Activated CD8-positive, alpha-beta memory T cell treated with anti-CD3 and anti-CD28 coated beads, Interleukin-2, amount 10 ng/mL, durations not matched to agents 7 days and 5 days (primary cell): ENCODE data around the gene EPS15. TPM values are rescaled to one million over a fixed set of nuclear protein-coding genes. Genes with fewer than 3 reads are reported as not detected.

Experiments
- ATAC-seq: fragments of 150-1000 bp; cut with Tn5 transposase; one replicate; pipeline ENCODE4 v1.10.0; 2021; ENCODE audit warnings: moderate library complexity
- CTCF ChIA-PET: fragments of 350-600 bp; sonication (Branson Sonifier 250); formaldehyde crosslinking; loops from one replicate; lab custom pipeline; 2021; ENCODE audit warnings: antibody characterized with exemption; lab: Charles Lee
- DNase-seq: peaks from one replicate; pipeline ENCODE4 v3.0.0-alpha.2; 2020
- H3K27ac Mint-ChIP-seq: one replicate; pipeline ENCODE4 v1.8.0; 2021; ENCODE audit warnings: mild to moderate bottlenecking, mixed read lengths
- H3K27me3 Mint-ChIP-seq: one replicate; pipeline ENCODE4 v1.8.0; 2021; ENCODE audit warnings: mixed read lengths
- H3K36me3 Mint-ChIP-seq: one replicate; pipeline ENCODE4 v1.8.0; 2021; ENCODE audit warnings: mild to moderate bottlenecking, mixed read lengths
- H3K4me1 Mint-ChIP-seq: one replicate; pipeline ENCODE4 v1.8.0; 2021; ENCODE audit warnings: mixed read lengths
- H3K4me3 Mint-ChIP-seq: one replicate; pipeline ENCODE4 v1.8.0; 2021; ENCODE audit warnings: mild to moderate bottlenecking, moderate library complexity, mixed read lengths
- H3K9me3 Mint-ChIP-seq: one replicate; pipeline ENCODE4 v1.8.0; 2022; ENCODE audit warnings: low read depth, mixed read lengths
- total RNA-seq, 2 experiments: library from RNA; stranded (reverse); gene quantifications; one replicate each; pipeline ENCODE4 v1.2.3, GENCODE V29; 2021

Gene EPS15
- total RNA-seq, 2 experiments from 2014 or later, result 71.6 to 80.0 TPM

- peaks cover 2% of the 10 kb centered on the region for H3K9me3 Mint-ChIP-seq
- H3K27me3 Mint-ChIP-seq, result peaks cover 2% of the 10 kb centered on the region
- no peak for DNase-seq
- H3K4me3 Mint-ChIP-seq, result no peak overlapping the region
- H3K27ac Mint-ChIP-seq, result no peak overlapping the region
- no peak for ATAC-seq
- CTCF ChIA-PET, result interaction anchor here (0.8 kb wide), 1 partner anchor 21 kb away, joined by 3 read pairs; no protein-coding TSS in a partner anchor
- H3K4me1 Mint-ChIP-seq, result peaks cover 25% of the 10 kb centered on the region
- H3K36me3 Mint-ChIP-seq, result peaks cover 4% of the 10 kb centered on the region
These were observed 37.0 kb upstream of the EPS15 start for GRCh38 chr1:51555866-51556619.

GRCh38 chr1:51553911-51554310 is 34.8 kb upstream of the EPS15 start:
- Mint-ChIP-seq H3K4me3 (no peak overlapping the region), H3K27ac (no peak overlapping the region), H3K27me3 (peaks cover 2% of the 10 kb centered on the region), H3K4me1 (peaks cover 29% of the 10 kb centered on the region), H3K36me3 (peaks cover 4% of the 10 kb centered on the region), H3K9me3 (peaks cover 2% of the 10 kb centered on the region)
- CTCF ChIA-PET, result no interaction called here
- ATAC-seq (no peak), DNase-seq (no peak)

GRCh38 chr1:51552929-51553807 is 34.1 kb upstream of the EPS15 start:
- H3K4me1 Mint-ChIP-seq, result peaks cover 28% of the 10 kb centered on the region
- H3K36me3 Mint-ChIP-seq, result peaks cover 4% of the 10 kb centered on the region
- DNase-seq, result no peak
- no peak overlapping the region for H3K4me3 Mint-ChIP-seq
- ATAC-seq, result no peak
- H3K27ac Mint-ChIP-seq, result no peak overlapping the region
- CTCF ChIA-PET, result interaction anchor here (1.1 kb wide), 1 partner anchor 13 kb away, joined by 3 read pairs; no protein-coding TSS in a partner anchor
- no peaks in the 10 kb centered on the region for H3K27me3 Mint-ChIP-seq
- H3K9me3 Mint-ChIP-seq, result peaks cover 2% of the 10 kb centered on the region

- CTCF ChIA-PET, result no interaction called here
These were observed 32.8 kb upstream of the EPS15 start for GRCh38 chr1:51551848-51552296.

GRCh38 chr1:51551081-51551480 is 32.0 kb upstream of the EPS15 start:
- DNase-seq (no peak), ATAC-seq (no peak)
- H3K4me3 Mint-ChIP-seq, result no peak overlapping the region
- CTCF ChIA-PET, result no interaction called here
- H3K27ac Mint-ChIP-seq, result no peak overlapping the region
- H3K27me3 Mint-ChIP-seq, result no peaks in the 10 kb centered on the region
- peaks cover 24% of the 10 kb centered on the region for H3K4me1 Mint-ChIP-seq
- H3K9me3 Mint-ChIP-seq, result peaks cover 2% of the 10 kb centered on the region
- peaks cover 4% of the 10 kb centered on the region for H3K36me3 Mint-ChIP-seq

More at GRCh38 chr1:51551848-51552296, 32.8 kb upstream of the EPS15 start:
- DNase-seq (no peak), ATAC-seq (peak; percentile 45)
- peaks cover 2% of the 10 kb centered on the region for H3K9me3 Mint-ChIP-seq
- H3K4me3 Mint-ChIP-seq, result no peak overlapping the region
- peaks cover 4% of the 10 kb centered on the region for H3K36me3 Mint-ChIP-seq
- no peak overlapping the region for H3K27ac Mint-ChIP-seq
- H3K4me1 Mint-ChIP-seq, result peaks cover 24% of the 10 kb centered on the region
- no peaks in the 10 kb centered on the region for H3K27me3 Mint-ChIP-seq

GRCh38 chr1:51549901-51550300 is 30.8 kb upstream of the EPS15 start:
- Mint-ChIP-seq H3K27me3 (no peaks in the 10 kb centered on the region), H3K9me3 (peaks cover 2% of the 10 kb centered on the region), H3K4me1 (peaks cover 24% of the 10 kb centered on the region), H3K27ac (no peak overlapping the region), H3K4me3 (no peak overlapping the region), H3K36me3 (peaks cover 4% of the 10 kb centered on the region)
- ATAC-seq (no peak), DNase-seq (no peak)
- CTCF ChIA-PET, result interaction anchor here (1.5 kb wide), 1 partner anchor 17 kb away, joined by 3 read pairs; no protein-coding TSS in a partner anchor

GRCh38 chr1:51549016-51549619 is 30.1 kb upstream of the EPS15 start:
- peaks cover 24% of the 10 kb centered on the region for H3K4me1 Mint-ChIP-seq
- ATAC-seq (peak; percentile 61), DNase-seq (no peak)
- peak overlapping the region; percentile 40 for H3K27ac Mint-ChIP-seq
- peaks cover 4% of the 10 kb centered on the region for H3K36me3 Mint-ChIP-seq
- H3K27me3 Mint-ChIP-seq, result no peaks in the 10 kb centered on the region
- peaks cover 2% of the 10 kb centered on the region for H3K9me3 Mint-ChIP-seq
- no peak overlapping the region for H3K4me3 Mint-ChIP-seq
- CTCF ChIA-PET, result interaction anchor here (1.1 to 1.5 kb wide), 2 partner anchors 14 to 16 kb away, joined by 3 read pairs; no protein-coding TSS in a partner anchor

- no peaks in the 10 kb centered on the region for H3K27me3 Mint-ChIP-seq
- no peak overlapping the region for H3K4me3 Mint-ChIP-seq
- CTCF ChIA-PET, result no interaction called here
- peaks cover 4% of the 10 kb centered on the region for H3K36me3 Mint-ChIP-seq
- H3K4me1 Mint-ChIP-seq, result peaks cover 11% of the 10 kb centered on the region
- no peak for DNase-seq
- no peak overlapping the region for H3K27ac Mint-ChIP-seq
- no peaks in the 10 kb centered on the region for H3K9me3 Mint-ChIP-seq
- ATAC-seq, result no peak
These were observed 24.8 kb upstream of the EPS15 start for GRCh38 chr1:51543858-51544257.

GRCh38 chr1:51542158-51542953 is 23.3 kb upstream of the EPS15 start:
- CTCF ChIA-PET, result no interaction called here
- H3K4me3 Mint-ChIP-seq, result no peak overlapping the region
- peaks cover 4% of the 10 kb centered on the region for H3K36me3 Mint-ChIP-seq
- ATAC-seq (no peak), DNase-seq (no peak)
- H3K27me3 Mint-ChIP-seq, result no peaks in the 10 kb centered on the region
- H3K27ac Mint-ChIP-seq, result no peak overlapping the region
- no peaks in the 10 kb centered on the region for H3K9me3 Mint-ChIP-seq
- peaks cover 5% of the 10 kb centered on the region for H3K4me1 Mint-ChIP-seq

- CTCF ChIA-PET, result no interaction called here
- no peak for DNase-seq
- no peak for ATAC-seq
- H3K4me1 Mint-ChIP-seq, result peaks cover 5% of the 10 kb centered on the region
- peaks cover 4% of the 10 kb centered on the region for H3K36me3 Mint-ChIP-seq
- no peaks in the 10 kb centered on the region for H3K9me3 Mint-ChIP-seq
- no peaks in the 10 kb centered on the region for H3K27me3 Mint-ChIP-seq
- H3K4me3 Mint-ChIP-seq, result no peak overlapping the region
- H3K27ac Mint-ChIP-seq, result no peak overlapping the region
These were observed 22.4 kb upstream of the EPS15 start for GRCh38 chr1:51541313-51542050.

- H3K27ac Mint-ChIP-seq, result no peak overlapping the region
- DNase-seq (no peak), ATAC-seq (no peak)
- CTCF ChIA-PET, result interaction anchor here (1.0 kb wide), 1 partner anchor 32 kb away, joined by 3 read pairs; no protein-coding TSS in a partner anchor
- peaks cover 19% of the 10 kb centered on the region for H3K4me1 Mint-ChIP-seq
- no peak overlapping the region for H3K4me3 Mint-ChIP-seq
- no peaks in the 10 kb centered on the region for H3K27me3 Mint-ChIP-seq
- no peaks in the 10 kb centered on the region for H3K9me3 Mint-ChIP-seq
- H3K36me3 Mint-ChIP-seq, result peaks cover 4% of the 10 kb centered on the region
These were observed 18.5 kb upstream of the EPS15 start for GRCh38 chr1:51537568-51537967.
